ENCODE data around the gene PAFAH1B2. TPM values are rescaled to one million over a fixed set of nuclear protein-coding genes. Genes with fewer than 3 reads are reported as not detected.

PAFAH1B2 gene
- total RNA-seq, 4 donors from 2014 or later, result 33.2 to 64.0 (median 48.5) TPM

DNA sequence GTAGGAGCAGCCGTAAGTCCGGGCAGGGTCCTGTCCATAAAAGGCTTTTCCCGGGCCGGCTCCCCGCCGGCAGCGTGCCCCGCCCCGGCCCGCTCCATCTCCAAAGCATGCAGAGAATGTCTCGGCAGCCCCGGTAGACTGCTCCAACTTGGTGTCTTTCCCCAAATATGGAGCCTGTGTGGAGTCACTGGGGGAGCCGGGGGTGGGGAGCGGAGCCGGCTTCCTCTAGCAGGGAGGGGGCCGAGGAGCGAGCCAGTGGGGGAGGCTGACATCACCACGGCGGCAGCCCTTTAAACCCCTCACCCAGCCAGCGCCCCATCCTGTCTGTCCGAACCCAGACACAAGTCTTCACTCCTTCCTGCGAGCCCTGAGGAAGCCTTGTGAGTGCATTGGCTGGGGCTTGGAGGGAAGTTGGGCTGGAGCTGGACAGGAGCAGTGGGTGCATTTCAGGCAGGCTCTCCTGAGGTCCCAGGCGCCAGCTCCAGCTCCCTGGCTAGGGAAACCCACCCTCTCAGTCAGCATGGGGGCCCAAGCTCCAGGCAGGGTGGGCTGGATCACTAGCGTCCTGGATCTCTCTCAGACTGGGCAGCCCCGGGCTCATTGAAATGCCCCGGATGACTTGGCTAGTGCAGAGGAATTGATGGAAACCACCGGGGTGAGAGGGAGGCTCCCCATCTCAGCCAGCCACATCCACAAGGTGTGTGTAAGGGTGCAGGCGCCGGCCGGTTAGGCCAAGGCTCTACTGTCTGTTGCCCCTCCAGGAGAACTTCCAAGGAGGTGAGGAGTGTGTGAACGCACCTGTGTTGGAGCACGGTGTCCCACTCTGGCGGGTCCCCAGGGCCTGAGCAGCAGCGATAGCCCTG is 55.2 kb downstream of the PAFAH1B2 start, which contains the start of gene TAGLN:
TAGLN (plus strand) TSS at position 318 of the 863 bp plus-strand sequence. CDS start 3,644 bp downstream, outside the sequence.
- TF ChIP-seq, protein P1, sequence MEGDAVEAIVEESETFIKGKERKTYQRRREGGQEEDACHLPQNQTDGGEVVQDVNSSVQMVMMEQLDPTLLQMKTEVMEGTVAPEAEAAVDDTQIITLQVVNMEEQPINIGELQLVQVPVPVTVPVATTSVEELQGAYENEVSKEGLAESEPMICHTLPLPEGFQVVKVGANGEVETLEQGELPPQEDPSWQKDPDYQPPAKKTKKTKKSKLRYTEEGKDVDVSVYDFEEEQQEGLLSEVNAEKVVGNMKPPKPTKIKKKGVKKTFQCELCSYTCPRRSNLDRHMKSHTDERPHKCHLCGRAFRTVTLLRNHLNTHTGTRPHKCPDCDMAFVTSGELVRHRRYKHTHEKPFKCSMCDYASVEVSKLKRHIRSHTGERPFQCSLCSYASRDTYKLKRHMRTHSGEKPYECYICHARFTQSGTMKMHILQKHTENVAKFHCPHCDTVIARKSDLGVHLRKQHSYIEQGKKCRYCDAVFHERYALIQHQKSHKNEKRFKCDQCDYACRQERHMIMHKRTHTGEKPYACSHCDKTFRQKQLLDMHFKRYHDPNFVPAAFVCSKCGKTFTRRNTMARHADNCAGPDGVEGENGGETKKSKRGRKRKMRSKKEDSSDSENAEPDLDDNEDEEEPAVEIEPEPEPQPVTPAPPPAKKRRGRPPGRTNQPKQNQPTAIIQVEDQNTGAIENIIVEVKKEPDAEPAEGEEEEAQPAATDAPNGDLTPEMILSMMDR (IDR thresholded peaks at IDR 0.05), result no peak
- TF ChIP-seq POLR2A (IDR thresholded peaks at IDR 0.05), result peak in 2 of 4 donors; percentile 62 to 74
- H3K27me3 ChIP-seq, result no peaks in the 10 kb centered on the region
- H3K9me3 ChIP-seq, result no peaks in the 10 kb centered on the region
- peaks cover 12 to 44% (median 14%) of the 10 kb centered on the region in 3 donors for H3K4me1 ChIP-seq
- intact Hi-C loops (cut with DNase I), result no loop called here
- H3K27ac ChIP-seq, result peak within 1 kb of the TSS; percentile 72 to 93 (median 88)
- WGBS, 2 donors, result 33% methylated on average over 4 of the region's 34 CpGs; no CpG with 5 or more reads in 1 of the 2 donors
- peak within 1 kb of the TSS; percentile 27 to 66 (median 51) for H3K4me3 ChIP-seq
- peaks cover 0 to 32% (median 10%) of the 10 kb centered on the region in 3 donors for H3K36me3 ChIP-seq
- no peak for DNase-seq

DNA sequence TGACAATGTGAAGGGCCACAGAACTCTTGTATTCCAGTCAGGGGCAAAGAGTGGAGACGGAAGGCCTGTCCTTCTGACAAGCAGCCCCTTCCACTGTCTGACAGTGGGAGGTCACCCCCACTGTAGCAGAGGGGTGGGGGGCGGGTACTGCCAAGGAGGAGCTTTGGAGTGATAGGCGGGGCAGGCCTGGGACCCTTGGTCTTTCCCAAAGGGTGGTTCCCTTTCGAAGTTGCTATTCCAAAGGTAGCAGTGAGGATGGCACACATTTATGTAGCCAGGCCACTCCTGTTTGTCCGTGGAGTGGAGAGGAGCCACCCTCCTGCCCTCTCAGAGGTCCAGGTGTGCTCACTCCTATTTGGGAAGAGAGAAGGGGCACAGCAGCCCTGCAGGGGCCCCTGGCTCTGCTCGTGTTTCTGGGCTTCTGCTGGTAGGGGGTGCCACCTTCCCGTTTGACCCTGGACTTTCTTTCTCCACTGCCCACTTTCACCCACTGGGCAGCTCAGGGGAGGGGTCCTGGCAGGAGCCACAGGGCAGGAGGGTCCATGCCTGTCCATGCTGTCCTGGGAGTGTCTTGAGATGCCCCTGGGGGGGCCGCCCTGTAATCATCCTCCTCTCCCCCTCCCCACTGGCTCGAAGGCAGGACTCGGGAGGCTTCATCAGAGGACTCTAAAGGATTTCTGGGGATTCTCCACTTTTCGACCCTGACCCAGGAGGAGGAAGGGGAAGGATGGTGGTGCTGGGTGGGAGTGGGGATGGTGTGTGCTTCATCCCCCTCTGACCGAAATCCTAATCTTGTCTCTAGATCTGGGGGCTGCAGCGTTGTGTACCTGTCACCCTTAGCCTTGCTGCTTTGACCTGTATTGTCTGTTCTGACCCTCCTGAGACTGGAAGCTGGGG is 56.1 kb downstream of the PAFAH1B2 start:
- Histone ChIP-seq H3K27me3 (no peaks in the 10 kb centered on the region), H3K27ac (peak overlapping the region; percentile 72 to 93 (median 88)), H3K4me3 (peak overlapping the region; percentile 27 to 66 (median 51)), H3K9me3 (no peaks in the 10 kb centered on the region), H3K4me1 (peaks cover 12 to 53% (median 14%) of the 10 kb centered on the region in 3 donors), H3K36me3 (peaks cover 0 to 37% (median 13%) of the 10 kb centered on the region in 3 donors)
- DNase-seq, result no peak
- intact Hi-C loops (cut with DNase I), result no loop called here
- WGBS, 2 donors, result 0 to 47% methylated on average over 1 to 8 of the region's 13 CpGs
- peak in 1 of 4 donors; percentile 12 for TF ChIP-seq POLR2A (IDR thresholded peaks at IDR 0.05)
- TF ChIP-seq, protein P1 (IDR thresholded peaks at IDR 0.05), result no peak

DNA sequence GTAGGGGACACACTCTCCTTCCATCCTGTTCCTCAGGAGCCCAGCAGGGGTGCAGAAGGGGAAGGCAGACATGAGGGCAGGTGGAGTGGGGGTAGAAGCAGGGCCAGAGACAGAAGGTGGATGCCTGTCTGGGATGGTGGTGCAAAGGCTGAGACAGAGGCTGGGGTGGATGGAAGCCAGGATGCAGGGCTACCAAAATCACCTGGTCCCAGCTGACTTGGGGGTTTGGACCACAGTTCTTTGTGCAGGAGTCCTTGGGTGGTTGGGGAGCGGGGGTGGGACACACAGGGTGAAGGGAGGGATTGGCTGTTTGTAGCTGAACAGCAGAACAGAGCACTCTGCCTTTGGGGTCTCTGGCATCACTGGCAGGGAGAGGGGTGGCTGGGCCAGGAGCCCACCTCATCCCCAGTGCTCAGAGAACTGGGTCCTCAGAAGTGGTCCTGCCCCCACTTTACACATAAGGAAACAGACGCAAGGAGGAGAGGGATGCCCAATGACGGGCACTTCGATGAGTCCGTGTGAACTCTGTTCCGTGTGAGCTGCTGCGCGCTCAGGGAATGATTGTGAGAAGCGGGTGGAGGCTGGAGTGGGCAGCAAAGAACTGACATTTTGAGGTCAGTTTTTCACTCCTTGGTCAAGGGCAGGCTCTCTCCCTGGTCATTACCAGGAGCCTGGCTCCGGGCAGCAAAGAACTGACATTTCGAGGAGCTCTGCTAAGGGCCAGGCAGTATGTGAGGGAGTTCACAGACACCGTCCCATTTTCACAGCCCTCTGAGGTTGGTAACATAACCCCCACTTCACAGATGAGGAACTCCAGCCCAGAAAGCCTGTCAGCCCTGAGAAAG is 56.9 kb downstream of the PAFAH1B2 start:
- H3K9me3 ChIP-seq, result no peaks in the 10 kb centered on the region
- WGBS, 2 donors, result 94 to 100% methylated on average over 3 to 8 of the region's 12 CpGs

DNA sequence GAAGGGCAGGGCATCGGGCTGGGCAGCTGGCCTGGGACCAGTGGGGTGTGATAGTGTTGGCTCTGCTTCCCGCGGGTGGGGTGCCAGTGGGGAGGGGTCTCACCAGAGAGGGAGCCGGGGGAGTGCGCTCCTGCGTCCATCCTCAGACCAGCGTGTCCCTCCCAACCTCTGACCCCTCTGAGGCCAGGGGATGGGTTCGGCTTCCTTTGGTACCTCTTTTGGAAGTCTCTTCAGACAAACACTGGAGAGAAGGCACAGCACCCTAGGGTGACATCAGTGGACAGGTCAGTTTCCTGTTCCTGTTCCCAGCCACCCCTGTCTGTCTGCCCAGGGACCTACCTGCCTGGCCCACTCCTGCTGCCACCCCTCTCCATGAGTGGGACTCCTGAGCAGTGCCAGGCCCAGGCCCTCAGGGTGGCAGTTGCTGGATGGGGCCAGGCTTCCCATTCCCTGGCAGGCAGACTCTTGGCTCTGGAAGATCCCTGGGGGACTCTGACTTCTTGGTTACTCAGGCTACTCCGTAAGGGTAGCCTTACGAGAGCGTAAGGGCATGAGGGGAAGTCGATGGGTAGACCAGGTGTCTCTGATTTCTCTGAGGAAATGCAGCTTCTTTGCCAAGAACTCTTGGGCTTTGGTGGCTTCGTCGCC is 57.7 kb downstream of the PAFAH1B2 start:
- DNase-seq, result no peak
- peak overlapping the region; percentile 72 to 93 (median 88) for H3K27ac ChIP-seq
- peaks cover 12 to 55% (median 14%) of the 10 kb centered on the region in 3 donors for H3K4me1 ChIP-seq
- intact Hi-C loops (cut with DNase I), result no loop called here
- TF ChIP-seq, protein P1 (IDR thresholded peaks at IDR 0.05), result no peak
- no peak for TF ChIP-seq POLR2A (IDR thresholded peaks at IDR 0.05)
- peaks cover 0 to 30% (median 17%) of the 10 kb centered on the region in 3 donors for H3K36me3 ChIP-seq
- 75 to 86% methylated on average over 5 to 6 of the region's 14 CpGs for WGBS, 2 donors
- H3K4me3 ChIP-seq, result peak overlapping the region; percentile 27 to 66 (median 51)
- H3K9me3 ChIP-seq, result no peaks in the 10 kb centered on the region
- no peaks in the 10 kb centered on the region for H3K27me3 ChIP-seq

More for the DNA sequence above, 56.9 kb downstream of the PAFAH1B2 start:
- no peak for TF ChIP-seq POLR2A (IDR thresholded peaks at IDR 0.05)
- peak overlapping the region; percentile 27 to 66 (median 51) for H3K4me3 ChIP-seq
- H3K4me1 ChIP-seq, result peaks cover 12 to 58% (median 14%) of the 10 kb centered on the region in 3 donors
- peak overlapping the region; percentile 72 to 93 (median 88) for H3K27ac ChIP-seq
- no peaks in the 10 kb centered on the region for H3K27me3 ChIP-seq
- intact Hi-C loops (cut with DNase I), result no loop called here
- H3K36me3 ChIP-seq, result peaks cover 0 to 36% (median 17%) of the 10 kb centered on the region in 3 donors
- no peak for DNase-seq

Measured in esophagus squamous epithelium (tissue), 5 donors.